Hematopoietic multipotent progenitor cell treated with erythropoietin and hydrocortisone succinate and interleukin-3 and kit ligand, for 15 days (in vitro differentiated cells): Measurements from ENCODE around the gene LAS1L.
"Not testable (repeated sequence)": the region's sequence is repeated elsewhere in the genome, so short reads cannot be mapped to it uniquely, and the experiment has no call there.

ENCODE experiments used
- DNase-seq: peaks from one replicate; pipeline ENCODE4 v3.0.0-alpha.2; 2015; ENCODE audit warnings: low spot score

Gene LAS1L

DNA sequence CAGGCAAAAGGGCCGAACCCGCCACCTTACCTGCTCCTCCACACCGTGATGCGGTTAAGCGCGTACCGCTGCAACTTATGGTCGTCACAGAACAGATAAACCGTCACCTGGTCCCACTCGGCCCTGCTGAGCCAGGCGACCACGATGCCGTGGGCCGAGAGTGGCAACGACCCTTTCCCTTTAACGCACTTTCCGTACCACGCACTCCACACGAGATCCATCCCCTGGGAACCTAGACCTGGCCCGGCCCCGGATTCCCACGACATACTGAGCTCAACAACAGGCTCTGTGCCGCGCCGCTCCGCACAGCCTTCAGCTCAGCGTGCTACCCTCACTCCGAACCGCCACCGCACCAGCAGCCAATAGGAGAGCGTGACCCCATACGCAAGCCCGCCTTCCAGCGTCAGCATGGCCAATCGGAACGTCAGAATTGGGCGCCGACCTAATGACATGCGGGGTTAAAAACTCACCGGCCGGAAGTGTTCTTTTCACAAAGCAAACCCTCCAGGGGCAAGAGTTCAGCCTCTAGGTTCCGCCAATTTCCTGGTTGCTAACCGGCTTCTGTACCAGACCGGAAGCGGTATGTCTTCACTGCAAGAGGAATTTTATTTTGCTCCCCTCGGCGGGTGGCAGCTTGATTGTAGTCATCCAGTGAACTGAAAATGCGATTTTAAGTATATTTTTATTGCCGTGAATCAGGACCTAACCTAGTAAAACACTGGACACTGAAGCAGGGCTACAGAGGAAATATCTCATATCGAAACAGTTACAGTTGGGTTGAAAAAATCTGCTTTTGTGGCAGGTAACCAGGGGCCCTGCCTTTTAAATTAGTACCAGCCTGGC, at the start of gene LAS1L:
Gene LAS1L, minus strand, starts transcription at position 338 of the 843 bp plus-strand sequence. Its CDS starts 72 bp downstream, at position 266.
- DNase-seq = peak; percentile 90

GRCh38 chrX:65582450-65583082, 48.0 kb upstream of the LAS1L start:
- no peak for DNase-seq

DNA sequence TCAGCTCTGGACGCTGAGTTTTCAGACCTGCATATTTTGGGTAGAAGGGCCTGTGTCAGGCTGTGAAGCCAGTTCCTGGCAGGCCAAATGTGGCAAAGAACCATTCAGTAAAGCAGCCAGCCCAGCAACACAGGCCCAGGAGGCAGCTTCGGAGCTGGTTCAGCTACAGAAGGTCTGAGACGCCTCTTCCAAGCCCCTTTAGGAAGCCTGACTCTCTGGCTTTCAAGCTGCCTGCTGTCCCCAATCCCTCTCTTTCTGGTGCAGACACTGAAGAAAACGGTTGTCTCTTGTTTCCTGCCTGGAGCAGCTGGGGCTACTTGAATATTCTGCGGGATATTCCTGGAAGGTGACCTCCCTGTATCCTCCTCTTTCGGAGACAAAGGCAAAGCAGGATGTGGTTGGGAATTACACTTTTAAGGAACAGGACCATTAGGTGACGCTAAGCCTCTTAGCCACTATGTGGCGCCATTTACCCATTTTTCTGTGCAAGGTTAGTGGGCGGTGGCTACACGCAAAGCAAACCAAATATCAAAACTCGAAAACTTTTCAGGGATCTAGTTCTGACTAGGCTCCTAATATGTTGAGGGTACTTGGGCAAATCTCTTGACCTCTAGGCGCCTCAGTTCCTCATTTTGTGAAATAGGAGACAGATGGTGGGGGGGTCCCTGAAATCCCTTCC, 47.2 kb upstream of the LAS1L start:
- peak; percentile 67 for DNase-seq

- DNase-seq = no peak
These were observed 43.8 kb upstream of the LAS1L start for GRCh38 chrX:65578346-65578745.

DNA sequence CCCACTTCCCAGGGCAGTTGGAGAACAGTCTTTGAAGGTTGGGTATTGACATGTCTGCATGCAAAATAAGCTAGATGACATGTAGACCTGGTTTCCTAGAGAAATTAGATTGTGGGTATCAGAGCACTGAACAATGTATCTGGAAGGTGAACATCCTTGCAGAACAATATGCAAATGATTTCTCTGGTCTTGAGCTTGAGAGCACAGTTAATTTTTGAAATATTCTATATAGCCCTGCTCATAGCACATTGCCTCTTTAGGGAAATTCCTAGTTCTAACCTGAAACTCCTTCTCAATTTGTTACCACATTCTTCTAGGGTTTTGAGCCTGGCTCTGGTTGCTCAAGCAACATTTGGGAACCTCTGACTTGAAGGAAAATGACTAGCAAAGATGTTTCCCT, 41.6 kb upstream of the LAS1L start:
- no peak for DNase-seq

DNA sequence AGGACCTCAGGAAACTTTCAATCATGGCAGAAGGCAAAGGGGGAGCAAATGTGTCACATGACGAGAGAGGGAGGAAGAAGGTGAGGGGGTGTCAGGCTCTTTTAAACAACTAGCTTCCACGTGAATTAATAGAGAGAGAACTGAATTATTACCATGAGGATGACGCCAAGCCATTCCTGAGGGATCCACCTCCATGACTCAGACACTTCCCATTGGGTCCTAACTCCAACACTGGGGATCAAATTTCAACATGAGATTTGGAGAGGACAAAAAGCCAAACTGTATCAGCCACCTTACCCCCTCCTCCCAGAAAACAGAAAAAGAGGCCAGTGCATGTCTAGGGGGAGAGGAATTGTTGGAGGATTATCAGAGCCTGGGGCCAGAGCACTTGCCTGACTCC, 40.4 kb upstream of the LAS1L start:
- no peak for DNase-seq

DNA sequence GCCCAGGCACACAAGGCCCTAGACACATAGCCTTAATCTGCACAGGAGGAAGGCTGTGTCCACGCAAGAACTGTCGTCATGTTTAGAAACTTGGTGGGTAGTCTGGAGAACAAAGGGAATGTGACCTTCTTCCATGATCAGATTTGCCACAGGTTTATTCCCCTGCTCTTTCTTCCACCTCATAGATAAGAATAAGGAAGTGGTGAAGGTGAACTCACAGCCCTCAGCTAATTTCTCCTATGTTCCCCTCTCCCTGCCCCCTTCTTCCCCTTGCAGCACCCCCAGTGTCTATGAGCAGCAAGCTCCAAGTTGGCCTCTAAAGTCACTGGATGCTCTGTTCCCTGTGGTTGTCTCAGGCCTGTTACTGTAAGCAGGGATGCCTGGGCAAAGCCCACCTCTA, 39.8 kb upstream of the LAS1L start:
- no peak for DNase-seq

DNA sequence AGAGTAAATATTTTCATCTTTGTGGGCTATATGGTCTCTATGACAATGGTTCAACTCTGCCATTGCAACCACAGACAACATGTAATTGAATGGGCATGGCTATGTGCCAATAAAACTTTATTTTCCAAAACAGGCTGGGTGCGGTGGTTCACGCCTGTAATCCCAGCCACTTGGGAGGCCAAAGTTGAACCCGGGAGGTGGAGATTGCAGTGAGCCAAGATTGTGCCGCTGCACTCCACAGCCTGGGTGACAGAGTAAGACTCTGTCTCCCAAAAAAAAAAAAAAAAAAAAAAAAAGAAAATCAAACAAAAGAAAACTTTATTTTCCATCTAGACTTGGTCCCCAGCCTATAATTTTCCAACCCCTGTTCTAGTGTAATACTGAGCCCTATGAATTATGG, 38.4 kb upstream of the LAS1L start:
- DNase-seq = no peak

DNA sequence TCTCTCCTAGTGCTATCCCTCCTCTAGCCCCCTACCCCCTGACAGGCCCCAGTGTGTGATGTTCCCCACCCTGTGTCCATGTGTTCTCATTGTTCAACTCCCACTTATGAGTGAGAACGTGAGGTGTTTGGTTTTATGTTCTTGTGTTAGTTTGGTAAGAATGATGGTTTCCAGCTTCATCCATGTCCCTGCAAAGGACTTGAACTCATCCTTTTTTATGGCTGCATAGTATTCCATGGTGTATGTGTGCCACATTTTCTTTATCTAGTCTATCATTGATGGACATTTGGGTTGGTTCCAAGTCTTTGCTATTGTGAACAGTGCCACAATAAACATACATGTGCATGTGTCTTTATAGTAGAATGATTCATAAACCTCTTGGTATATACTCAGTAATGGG, 28.3 kb upstream of the LAS1L start:
- DNase-seq = not testable (repeated sequence)

DNA sequence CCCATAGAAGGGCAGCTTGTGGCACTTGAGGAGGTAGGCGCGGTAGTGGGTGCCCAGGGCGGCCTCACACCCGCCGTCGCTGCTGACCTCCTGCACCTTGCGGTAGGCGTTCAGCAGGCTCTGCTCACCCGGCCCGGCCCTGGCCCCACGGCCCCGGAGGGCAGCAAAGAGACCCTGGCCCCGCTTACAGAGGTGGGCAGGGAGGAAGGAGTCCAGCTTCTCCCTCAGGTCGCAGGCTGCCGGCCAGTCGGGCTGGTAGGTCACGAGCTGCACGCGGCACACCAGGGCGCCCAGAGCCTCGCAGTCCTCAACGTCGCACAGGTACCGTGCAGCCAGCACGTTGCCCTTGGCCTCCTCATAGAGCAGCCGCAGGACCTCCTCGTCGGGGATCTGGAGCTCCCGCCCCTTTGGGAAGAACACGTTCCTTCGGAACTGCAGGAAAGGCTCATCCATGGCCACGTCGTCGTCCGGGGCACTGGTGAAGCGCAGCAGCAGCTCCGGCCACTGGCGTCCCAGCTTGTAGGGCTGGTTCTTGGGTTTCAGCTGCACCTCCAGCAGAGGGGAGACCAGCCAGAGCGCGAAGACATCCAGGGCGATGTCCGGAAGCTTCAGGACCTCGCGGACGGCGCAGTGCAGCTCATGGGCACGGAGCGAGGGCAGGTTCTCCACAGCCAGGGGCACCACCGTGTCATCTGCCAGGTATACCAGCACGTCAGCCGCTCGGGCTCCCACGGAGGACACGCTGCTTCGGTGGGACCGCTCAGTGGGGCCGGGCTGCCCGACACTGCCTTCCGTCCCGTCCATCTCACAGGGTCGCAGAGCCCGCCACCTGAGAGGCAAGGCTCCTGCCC, 17.1 kb upstream of the LAS1L start:
- DNase-seq = no peak

DNA sequence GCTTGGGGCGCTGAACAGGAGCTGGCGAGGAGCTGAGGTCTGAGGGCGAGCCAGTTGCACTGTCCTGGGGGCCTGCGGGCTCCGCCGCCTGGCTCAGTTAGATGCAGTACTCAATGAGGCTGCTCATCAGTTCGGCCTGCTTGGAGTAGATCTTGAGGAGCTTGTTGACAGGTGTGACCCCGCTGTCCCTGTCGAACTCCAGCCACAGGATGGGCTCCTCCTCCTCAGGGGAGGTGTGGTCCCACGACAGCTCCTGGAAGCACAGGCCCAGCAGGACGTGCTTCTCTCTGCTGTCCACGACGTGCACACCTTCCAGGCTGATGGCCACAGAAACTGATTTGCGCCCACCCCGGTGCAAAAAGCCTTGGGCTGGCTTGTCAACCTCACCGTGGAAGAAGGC, 16.5 kb upstream of the LAS1L start:
- DNase-seq = no peak

GRCh38 chrX:65545456-65545855, 10.9 kb upstream of the LAS1L start:
- DNase-seq = no peak

- no peak for DNase-seq
These were observed 2.6 kb upstream of the LAS1L start for GRCh38 chrX:65537229-65537628.

DNA sequence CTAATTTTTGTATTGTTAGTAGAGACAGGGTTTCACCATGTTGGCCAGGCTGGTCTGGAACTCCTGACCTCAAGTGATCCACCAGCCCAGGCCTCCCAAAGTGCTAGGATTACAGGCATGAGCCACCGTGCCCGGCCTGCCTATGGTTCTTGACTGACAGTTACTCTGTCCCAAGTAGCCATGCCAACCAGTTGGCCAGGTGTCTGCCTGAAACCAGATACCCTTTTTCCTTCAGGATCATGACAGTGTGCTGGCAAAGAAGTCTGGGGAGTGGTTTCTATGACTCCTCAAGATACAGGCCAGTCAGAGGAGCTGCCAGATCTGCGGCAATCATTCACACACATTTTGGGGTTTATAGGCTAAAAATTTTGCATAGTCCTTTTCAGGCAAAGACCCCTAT, 1.7 kb upstream of the LAS1L start:
- no peak for DNase-seq

DNA sequence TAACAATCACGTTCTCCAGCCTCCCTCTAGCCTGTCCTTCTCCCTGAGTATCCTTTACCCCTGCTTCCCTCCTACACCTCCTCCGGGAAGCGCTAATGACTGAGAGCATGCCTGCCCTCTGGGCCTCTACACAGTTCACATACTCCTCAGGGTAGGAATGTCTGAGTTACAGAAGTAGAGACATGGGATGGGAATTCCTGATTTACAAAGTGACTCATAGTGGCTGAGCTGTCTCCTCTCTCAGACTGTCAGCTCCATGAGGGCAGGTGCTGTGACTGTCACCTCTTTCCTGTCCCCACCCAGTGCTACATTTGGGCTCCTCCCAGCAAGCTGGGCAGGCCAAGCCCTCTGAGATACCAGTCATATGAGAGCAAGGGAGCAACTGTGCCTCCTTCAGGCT, 2.6 kb downstream of the LAS1L start:
- DNase-seq = no peak

- DNase-seq = peak; percentile 52
These were observed 5.8 kb downstream of the LAS1L start for GRCh38 chrX:65528705-65529340.

DNA sequence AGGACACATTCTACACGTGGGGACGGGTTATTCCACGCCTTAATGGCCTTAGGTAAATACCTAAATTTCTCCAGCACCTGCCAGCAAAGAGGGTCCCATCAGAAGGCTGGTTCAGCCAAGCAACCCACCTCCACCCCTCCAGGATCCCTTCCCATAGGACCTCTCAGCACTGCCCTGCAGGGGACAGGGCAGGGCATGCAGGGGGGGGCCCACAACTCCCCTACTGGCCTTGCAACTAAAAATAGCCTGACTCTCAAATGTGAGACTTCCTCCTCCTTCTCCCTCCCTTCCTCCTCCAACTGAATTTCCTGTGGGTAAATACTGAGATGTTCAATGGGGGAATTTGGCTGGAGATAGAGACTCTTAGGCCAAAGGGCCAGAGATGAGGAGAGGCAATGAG, 6.3 kb downstream of the LAS1L start:
- no peak for DNase-seq

DNA sequence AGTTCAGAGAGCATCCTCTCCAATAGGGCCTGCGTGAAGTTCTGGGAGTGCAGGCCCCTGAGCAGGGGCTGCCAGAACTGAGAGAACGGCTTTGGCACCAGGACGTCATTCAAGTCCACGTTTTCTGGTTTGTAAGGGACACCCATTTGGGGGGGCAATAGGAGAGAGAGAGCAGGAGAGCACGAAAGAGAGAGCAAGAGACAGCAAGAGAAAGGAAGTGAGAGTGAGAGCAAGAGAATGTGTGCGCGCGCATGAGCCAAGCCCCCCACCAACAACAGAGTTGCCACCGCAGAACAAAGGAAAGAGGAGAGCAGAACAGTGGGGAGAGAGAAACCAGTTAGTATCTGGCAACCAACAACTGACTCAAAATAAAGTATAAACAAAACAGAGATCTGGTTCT, 10.4 kb downstream of the LAS1L start:
- no peak for DNase-seq

DNA sequence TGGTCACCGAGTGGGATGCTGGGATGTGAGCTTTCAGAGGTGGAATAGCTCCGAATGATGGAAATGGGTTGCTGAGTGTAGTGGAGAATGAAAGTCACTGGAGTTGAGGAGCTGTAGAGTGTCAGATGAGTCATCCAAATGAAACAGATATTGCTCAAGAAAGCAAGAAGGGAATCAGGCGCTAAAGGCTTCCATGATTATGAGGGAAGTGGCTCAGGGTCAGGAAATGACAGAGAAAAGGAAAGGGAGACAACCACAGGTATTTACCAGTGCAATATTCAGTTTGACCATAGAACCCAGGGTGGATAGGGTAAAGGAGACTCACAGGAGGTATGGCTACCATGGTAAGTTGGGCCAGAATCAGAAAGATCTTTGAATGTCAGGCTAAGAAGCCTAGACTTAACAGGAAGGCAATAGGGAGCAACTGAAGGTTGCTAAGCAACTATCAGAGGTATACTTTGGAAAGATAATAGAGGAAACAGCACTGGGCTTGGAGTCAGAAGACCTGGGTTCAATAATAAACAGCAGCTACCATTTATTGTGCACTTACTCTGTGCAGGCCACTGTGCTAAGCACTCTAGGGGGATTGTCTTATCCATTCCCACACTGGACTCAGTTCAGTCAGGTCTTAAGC, 11.7 kb downstream of the LAS1L start:
- DNase-seq = no peak

- DNase-seq = not testable (repeated sequence)
These were observed 15.1 kb downstream of the LAS1L start for GRCh38 chrX:65519530-65519929.

DNA sequence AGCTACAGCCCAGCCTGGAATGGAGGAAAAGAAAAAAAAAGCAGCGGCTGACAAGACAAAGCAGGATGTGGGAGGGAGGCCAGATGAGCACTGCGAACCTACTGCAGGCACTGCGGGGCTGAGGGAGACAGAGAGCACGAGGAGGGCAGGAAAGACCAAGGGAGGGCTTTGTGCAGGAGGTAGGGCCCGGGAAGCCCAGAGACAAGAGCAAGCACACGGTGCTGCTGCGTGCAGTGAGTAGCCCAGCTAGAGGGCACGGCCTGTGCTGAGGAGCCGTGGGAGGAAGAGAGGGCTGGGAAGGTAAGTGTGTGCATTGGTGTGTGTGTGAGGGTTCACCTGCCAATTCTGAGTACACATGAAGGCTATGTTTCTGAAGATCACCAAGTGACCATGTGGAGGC, 15.6 kb downstream of the LAS1L start:
- DNase-seq = not testable (repeated sequence)
